DMS114 treated with DMSO at 0.1 percent for 48 hours (cell line): ENCODE data around the gene IPO9.
"Not testable (repeated sequence)": the region's sequence is repeated elsewhere in the genome, so short reads cannot be mapped to it uniquely, and the experiment has no call there.

Experiments used
- DNase-seq: peaks from one replicate; lab custom pipeline; 2025; ENCODE audit not compliant: unreplicated experiment; lab: John Stamatoyannopoulos, UW

Gene IPO9

DNA sequence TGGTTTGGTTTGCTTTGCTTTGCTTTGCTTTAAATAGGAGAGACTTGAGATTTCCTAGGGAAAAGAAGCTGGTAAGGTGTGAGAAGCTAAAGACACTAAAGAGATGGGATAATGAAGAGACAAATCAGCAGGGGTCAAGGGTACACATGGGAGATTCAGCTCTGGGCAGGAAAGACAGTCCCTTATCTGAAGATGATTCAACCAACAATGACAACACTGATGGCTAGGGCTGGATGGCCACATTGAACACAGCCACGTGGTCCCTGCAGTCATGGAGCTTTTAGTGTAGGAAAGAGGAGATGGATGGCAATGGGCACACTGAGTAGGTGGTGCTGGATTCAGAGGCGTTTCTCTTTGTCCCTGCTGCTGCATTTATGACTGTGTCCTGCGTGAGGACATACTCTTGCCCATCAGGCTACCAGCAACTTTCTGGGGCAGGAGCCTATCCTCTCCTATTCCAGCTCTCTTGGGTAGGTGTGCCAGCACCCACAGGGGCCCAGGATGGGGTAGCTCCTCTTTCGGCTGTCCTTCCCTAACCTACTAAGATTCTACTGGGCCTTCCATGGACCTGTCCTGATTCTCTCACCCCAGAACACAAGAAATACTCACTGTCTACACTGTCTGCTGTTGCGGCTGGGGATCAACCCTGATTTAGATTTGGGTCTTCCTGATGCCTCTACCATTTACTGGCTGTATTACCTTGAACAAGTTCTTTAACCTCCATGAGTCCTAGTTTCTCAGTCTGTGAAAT is 58.3 kb downstream of the IPO9 start:
- DNase-seq, result no peak

- DNase-seq, result peak; percentile 56
Measured at GRCh38 chr1:201888282-201889089, 59.5 kb downstream of the IPO9 start, which contains the start of gene SHISA4. Gene SHISA4, plus strand, starts transcription at chr1:201888898. Its CDS starts 97 bp downstream, at chr1:201888995.

- DNase-seq, result no peak
Measured at GRCh38 chr1:201889090-201889968, 60.4 kb downstream of the IPO9 start.

GRCh38 chr1:201890223-201890622 is 61.3 kb downstream of the IPO9 start:
- DNase-seq, result no peak

- no peak for DNase-seq
Measured at GRCh38 chr1:201890806-201891450, 62.0 kb downstream of the IPO9 start.

- DNase-seq, result no peak
Measured at GRCh38 chr1:201891451-201892045, 62.6 kb downstream of the IPO9 start.

DNA sequence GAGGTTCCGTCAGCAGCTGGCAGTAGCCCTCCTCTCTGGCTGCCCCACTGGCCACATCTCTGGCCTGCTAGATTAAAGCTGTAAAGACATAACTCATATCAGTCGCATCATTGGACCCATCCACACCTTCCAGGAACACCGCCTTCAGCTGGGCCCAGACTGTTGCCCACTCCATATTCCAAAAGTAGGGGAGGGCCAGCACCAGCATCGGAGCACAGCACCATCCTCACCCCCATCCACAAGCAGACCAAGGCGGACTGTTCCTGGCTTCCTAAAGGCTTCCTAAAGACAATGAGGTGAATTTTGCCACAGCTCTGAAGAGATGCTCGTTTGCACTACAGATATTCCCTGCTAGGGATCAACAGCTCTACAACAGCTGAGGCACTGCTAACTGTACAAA is 63.3 kb downstream of the IPO9 start:
- DNase-seq, result no peak

DNA sequence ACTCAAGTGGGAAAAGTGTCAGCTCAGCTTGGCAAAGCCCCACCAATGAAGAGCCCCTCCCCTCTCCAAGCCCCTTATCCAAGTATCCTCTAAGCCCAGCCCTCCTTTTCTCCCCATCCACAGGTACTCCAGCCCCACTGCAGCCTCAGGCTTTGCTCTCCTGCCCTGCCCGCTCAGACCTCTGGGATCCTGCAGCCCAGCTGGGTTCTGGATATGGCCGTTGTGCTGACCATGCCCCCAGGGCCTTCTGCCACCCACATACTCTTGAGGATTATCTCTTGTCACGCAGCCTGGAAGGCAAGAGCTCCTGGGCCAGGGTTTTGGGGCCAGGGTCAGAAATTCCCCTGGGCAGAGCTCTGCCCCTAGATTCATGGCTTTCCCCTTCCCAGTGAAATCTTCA is 64.5 kb downstream of the IPO9 start:
- no peak for DNase-seq

DNA sequence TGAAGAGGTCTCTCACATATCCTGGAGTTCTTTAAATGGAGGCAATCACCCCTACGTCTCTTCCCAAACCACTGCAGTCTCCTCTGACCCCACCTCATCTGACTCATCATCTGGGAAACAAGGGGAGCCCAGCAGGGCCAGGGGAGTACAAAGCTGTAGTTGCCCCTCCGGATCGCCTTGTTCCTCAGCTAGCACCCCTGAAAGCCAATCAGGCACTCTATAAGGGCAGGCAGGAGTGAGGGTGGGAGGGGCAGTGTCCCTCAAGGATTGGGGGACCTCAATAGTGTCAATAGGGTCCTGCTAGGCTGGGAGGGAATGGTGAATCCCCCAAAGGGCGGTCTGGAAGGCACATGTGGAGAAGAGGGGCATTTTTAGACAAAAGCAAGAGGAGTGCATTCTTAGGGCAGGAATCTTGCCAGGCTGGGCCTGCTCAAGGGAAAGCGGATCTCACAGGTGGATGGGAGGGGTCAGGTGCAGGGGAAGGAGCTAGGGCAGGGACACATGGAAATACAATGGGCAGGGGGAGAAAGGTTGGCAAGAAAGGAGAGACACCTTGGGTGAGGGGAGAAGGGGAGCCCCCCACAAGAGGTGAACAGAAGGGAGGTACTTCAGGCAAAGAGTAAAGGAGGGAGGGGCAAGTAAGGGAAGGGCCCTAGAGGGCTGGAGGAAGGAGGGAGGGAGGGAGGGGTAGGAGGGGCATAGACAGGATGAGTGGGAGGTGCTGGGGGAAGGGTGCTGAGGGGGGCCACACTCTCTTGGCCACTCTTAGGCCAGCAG is 65.6 kb downstream of the IPO9 start:
- no peak for DNase-seq

DNA sequence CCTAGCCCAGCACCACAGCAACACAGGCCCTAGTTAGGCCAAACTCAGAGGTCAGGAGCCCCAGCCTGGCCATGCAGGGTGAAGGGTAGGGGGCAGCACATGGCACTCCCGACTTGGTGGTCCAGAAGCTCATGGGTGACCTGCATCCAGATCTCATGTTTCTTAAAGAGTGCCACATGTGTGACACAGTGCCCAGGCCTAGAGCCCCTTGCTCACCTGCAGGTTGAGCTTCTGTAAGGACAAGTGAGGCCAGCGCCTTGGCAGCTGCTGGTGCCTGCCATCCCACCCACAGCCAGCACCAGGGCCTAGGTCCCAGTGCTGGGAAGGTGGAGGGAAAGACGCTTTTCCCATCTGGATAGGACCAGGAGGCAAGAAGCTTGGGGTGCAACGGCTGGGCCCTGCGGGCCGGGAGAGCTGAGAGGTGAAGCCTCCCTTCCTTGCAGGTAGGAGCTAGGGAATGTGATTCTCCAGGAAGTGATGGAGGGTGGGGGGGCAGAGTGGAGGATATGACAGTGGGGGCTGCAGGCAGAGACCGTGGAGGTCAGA is 66.2 kb downstream of the IPO9 start:
- DNase-seq, result no peak

- peak; percentile 68 for DNase-seq
Measured at GRCh38 chr1:201895913-201896807, 67.2 kb downstream of the IPO9 start.

- no peak for DNase-seq
Measured at GRCh38 chr1:201896951-201897391, 68.0 kb downstream of the IPO9 start.

DNA sequence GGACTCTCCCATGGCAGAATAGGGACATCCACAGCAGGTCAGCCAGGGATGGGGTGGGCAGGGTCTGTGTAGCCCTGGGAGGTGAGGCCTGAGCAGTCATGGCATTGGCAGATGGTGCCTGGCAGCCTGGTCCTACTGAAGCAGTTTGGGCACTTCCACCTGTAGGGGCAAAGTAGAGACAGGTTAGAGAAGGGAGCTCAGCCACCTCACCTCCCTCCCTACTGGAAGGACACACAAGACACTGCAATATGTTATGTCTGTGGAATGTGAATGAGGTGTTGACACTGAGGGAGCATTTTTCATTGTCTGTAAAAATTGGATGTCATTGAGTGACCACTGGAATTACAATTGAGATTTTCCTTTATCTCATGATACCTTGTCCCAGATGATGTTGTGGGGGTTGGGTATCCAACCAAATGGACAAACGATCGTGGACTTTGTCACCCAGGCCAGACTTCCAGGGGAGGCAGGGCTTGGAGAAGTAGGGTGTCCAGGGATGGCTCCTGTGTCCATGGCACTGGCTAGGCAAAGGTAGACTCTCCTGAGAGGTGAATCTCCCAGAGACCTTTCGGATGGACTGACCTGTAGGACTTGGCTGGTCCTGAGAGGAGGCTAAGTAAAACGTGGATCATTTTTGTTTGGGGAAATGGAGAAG is 69.4 kb downstream of the IPO9 start:
- DNase-seq, result no peak

GRCh38 chr1:201898992-201899391 is 70.0 kb downstream of the IPO9 start:
- DNase-seq, result no peak

GRCh38 chr1:201899683-201900429 is 70.9 kb downstream of the IPO9 start:
- DNase-seq, result no peak

- DNase-seq, result no peak
Measured at GRCh38 chr1:201900476-201900875, 71.5 kb downstream of the IPO9 start.

DNA sequence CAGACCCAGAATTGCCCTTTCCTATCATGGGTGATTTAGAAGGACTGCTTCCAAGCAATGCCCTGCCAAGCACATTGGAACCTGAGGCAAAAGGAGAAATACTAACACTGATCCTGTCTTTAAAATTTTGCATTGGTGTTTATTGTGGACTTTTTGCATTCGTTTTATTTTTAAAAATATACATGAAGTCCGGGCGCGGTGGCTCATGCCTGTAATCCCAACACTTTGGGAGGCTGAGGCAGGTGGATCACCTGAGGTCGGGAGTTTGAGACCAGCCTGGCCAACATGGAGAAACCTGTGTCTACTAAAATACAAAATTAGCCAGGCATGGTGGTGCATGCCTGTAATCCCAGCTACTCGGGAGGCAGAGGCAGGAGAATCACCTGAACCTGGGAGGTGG is 72.1 kb downstream of the IPO9 start:
- not testable (repeated sequence) for DNase-seq
